ENCODE results near the gene EEF1AKMT3.
A peak's percentile ranks its signal among the peaks of the same experiment; 100 is the strongest.

EEF1AKMT3 gene

GRCh38 chr12:57735952-57736740, 36.3 kb upstream of the EEF1AKMT3 start:
- DNase-seq: no peak

- DNase-seq: no peak
Observed at GRCh38 chr12:57736741-57737466, 35.5 kb upstream of the EEF1AKMT3 start.

GRCh38 chr12:57737467-57738460, 34.6 kb upstream of the EEF1AKMT3 start:
- no peak for DNase-seq

GRCh38 chr12:57738661-57739237, 33.7 kb upstream of the EEF1AKMT3 start, which contains the start of gene AGAP2:
Gene AGAP2, minus strand, starts transcription at chr12:57738742. Its CDS starts 496 bp downstream, at chr12:57738246.
- no peak for DNase-seq

- DNase-seq: no peak
Observed at GRCh38 chr12:57739387-57739786, 33.0 kb upstream of the EEF1AKMT3 start.

GRCh38 chr12:57739914-57740538, 32.4 kb upstream of the EEF1AKMT3 start:
- DNase-seq: no peak

GRCh38 chr12:57740656-57741412, 31.6 kb upstream of the EEF1AKMT3 start:
- DNase-seq: peak; percentile 66

- DNase-seq: no peak
Observed at GRCh38 chr12:57741413-57741789, 31.0 kb upstream of the EEF1AKMT3 start.

GRCh38 chr12:57741844-57742738, 30.3 kb upstream of the EEF1AKMT3 start:
- DNase-seq: peak; percentile 67

- DNase-seq: no peak
Observed at GRCh38 chr12:57743769-57744168, 28.6 kb upstream of the EEF1AKMT3 start.

GRCh38 chr12:57744194-57744776, 28.1 kb upstream of the EEF1AKMT3 start:
- peak; percentile 66 for DNase-seq

- peak; percentile 85 for DNase-seq
Observed at GRCh38 chr12:57744777-57745484, 27.5 kb upstream of the EEF1AKMT3 start, which contains the start of gene TSPAN31. Gene TSPAN31, plus strand, starts transcription at chr12:57745039. Its CDS starts 116 bp downstream, at chr12:57745155.

GRCh38 chr12:57745485-57745881, 26.9 kb upstream of the EEF1AKMT3 start:
- DNase-seq: no peak

- DNase-seq: no peak
Observed at GRCh38 chr12:57746025-57746424, 26.4 kb upstream of the EEF1AKMT3 start.

- DNase-seq: no peak
Observed at GRCh38 chr12:57749061-57749460, 23.4 kb upstream of the EEF1AKMT3 start.

- no peak for DNase-seq
Observed at GRCh38 chr12:57750561-57751431, 21.6 kb upstream of the EEF1AKMT3 start.

- no peak for DNase-seq
Observed at GRCh38 chr12:57751432-57751787, 21.0 kb upstream of the EEF1AKMT3 start.
